ENCODE measurements around the gene BMP2K. TPM values are rescaled to one million over a fixed set of nuclear protein-coding genes. Genes with fewer than 3 reads are reported as not detected.

Gene BMP2K
- total and polyA plus RNA-seq, 2 experiments from 2014 or later = 8.2 to 32.5 TPM

DNA sequence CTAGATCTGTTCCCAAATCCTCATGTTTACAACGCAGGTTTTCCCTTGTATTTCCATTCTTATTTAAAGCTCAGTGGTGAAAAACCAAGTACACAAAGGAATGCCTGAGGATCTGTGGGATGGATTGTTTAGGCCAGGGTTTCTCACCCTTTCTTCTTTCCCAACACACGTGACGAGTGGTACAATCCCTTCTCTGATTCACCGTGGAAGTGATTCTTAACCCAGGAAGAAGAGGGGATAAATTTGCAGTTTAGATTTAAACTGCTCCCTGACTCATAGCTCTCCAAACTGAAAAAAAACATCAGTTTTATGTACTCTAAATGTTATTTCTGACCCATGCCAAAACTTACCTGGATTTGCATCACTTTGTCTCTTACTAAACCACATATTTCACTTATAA, 146.1 kb downstream of the BMP2K start:
- no peak for TF ChIP-seq ZNF331 (CRISPR knock-in tag; IDR thresholded peaks at IDR 0.05; ENCODE audit: low read depth)
- no peak for TF ChIP-seq EZH2 (IDR thresholded peaks at IDR 0.05; ENCODE audit: low read depth, unreplicated experiment)
- TF ChIP-seq CREB1 (CRISPR knock-in tag; IDR thresholded peaks at IDR 0.05; ENCODE audit: low read depth) = no peak
- TF ChIP-seq CTCF (conservative IDR thresholded peaks at IDR 0.05; ENCODE audit: low read depth in 2 of 2) = no peak
- no peak for TF ChIP-seq POLR2AphosphoS5 (IDR thresholded peaks at IDR 0.05; ENCODE audit: low read depth)
- TF ChIP-seq JUNB (IDR thresholded peaks at IDR 0.05; ENCODE audit: unreplicated experiment) = no peak
- TF ChIP-seq, protein P1, sequence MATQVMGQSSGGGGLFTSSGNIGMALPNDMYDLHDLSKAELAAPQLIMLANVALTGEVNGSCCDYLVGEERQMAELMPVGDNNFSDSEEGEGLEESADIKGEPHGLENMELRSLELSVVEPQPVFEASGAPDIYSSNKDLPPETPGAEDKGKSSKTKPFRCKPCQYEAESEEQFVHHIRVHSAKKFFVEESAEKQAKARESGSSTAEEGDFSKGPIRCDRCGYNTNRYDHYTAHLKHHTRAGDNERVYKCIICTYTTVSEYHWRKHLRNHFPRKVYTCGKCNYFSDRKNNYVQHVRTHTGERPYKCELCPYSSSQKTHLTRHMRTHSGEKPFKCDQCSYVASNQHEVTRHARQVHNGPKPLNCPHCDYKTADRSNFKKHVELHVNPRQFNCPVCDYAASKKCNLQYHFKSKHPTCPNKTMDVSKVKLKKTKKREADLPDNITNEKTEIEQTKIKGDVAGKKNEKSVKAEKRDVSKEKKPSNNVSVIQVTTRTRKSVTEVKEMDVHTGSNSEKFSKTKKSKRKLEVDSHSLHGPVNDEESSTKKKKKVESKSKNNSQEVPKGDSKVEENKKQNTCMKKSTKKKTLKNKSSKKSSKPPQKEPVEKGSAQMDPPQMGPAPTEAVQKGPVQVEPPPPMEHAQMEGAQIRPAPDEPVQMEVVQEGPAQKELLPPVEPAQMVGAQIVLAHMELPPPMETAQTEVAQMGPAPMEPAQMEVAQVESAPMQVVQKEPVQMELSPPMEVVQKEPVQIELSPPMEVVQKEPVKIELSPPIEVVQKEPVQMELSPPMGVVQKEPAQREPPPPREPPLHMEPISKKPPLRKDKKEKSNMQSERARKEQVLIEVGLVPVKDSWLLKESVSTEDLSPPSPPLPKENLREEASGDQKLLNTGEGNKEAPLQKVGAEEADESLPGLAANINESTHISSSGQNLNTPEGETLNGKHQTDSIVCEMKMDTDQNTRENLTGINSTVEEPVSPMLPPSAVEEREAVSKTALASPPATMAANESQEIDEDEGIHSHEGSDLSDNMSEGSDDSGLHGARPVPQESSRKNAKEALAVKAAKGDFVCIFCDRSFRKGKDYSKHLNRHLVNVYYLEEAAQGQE (IDR thresholded peaks at IDR 0.05; ENCODE audit: unreplicated experiment) = no peak
- no peak for TF ChIP-seq STAT1 (IDR thresholded peaks at IDR 0.05; ENCODE audit: unreplicated experiment)
- no peak for TF ChIP-seq EZH2phosphoT487 (IDR thresholded peaks at IDR 0.05; ENCODE audit: unreplicated experiment)
- no peak for TF ChIP-seq ZNF114 (CRISPR knock-in tag; IDR thresholded peaks at IDR 0.05)
- TF ChIP-seq NANOG (IDR thresholded peaks at IDR 0.05; ENCODE audit: borderline replicate concordance) = no peak
- TF ChIP-seq, protein P2, sequence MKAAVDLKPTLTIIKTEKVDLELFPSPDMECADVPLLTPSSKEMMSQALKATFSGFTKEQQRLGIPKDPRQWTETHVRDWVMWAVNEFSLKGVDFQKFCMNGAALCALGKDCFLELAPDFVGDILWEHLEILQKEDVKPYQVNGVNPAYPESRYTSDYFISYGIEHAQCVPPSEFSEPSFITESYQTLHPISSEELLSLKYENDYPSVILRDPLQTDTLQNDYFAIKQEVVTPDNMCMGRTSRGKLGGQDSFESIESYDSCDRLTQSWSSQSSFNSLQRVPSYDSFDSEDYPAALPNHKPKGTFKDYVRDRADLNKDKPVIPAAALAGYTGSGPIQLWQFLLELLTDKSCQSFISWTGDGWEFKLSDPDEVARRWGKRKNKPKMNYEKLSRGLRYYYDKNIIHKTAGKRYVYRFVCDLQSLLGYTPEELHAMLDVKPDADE (IDR thresholded peaks at IDR 0.05) = no peak
- no peak for TF ChIP-seq ZNF462 (CRISPR knock-in tag; IDR thresholded peaks at IDR 0.05)
- Histone ChIP-seq H3K79me2 (replicated peaks; ENCODE audit: insufficient read depth) (no peaks in the 10 kb centered on the region), H3K4me2 (no peak overlapping the region), H3F3A (replicated peaks; ENCODE audit: low read depth) (no peaks in the 10 kb centered on the region), H2AFZ (no peak overlapping the region), H3K9me2 (ENCODE audit: insufficient read depth) (no peaks in the 10 kb centered on the region), H3K27ac (ENCODE audit: low read depth) (no peak overlapping the region), H3K36me3 (ENCODE audit: insufficient read depth) (peaks cover 4% of the 10 kb centered on the region; the same call in 1 of the 2 replicates), H3K4me1 (ENCODE audit: insufficient read depth) (no peaks in the 10 kb centered on the region), H3K27me3 (ENCODE audit: insufficient read depth) (no peaks in the 10 kb centered on the region), H4K20me1 (replicated peaks; ENCODE audit: insufficient read depth) (no peaks in the 10 kb centered on the region; the same call in 1 of the 2 replicates), H3K4me3 (no peak overlapping the region)
- no peaks in the 10 kb centered on the region for H3K27me3 Mint-ChIP-seq (ENCODE audit: insufficient read depth, low read depth, poor library complexity)
- H3K4me1 Mint-ChIP-seq = no peaks in the 10 kb centered on the region
- H3K36me3 Mint-ChIP-seq (ENCODE audit: low read depth) = peaks cover 11% of the 10 kb centered on the region; the same call in 2 of the 3 replicates
- DNase-seq (ENCODE audit: low spot score) (no peak), ATAC-seq (no peak)
- H3K9me3 Mint-ChIP-seq = no peaks in the 10 kb centered on the region
- H3K4me3 Mint-ChIP-seq = no peak overlapping the region
- no peak overlapping the region for H3K27ac Mint-ChIP-seq

All from GM23338 (cell line).